Stimulated activated naive CD8-positive, alpha-beta T cell treated with anti-CD3 and anti-CD28 coated beads, Interleukin-15, Interleukin-2, amounts not matched to agents 100 U/mL and 50 U/mL, for 24 hours (primary cell): ENCODE data around the gene PRPH.
"Not testable (repeated sequence)": the region's sequence is repeated elsewhere in the genome, so short reads cannot be mapped to it uniquely, and the experiment has no call there.

ENCODE experiments used
- ATAC-seq: fragments of 150-1000 bp; cut with Tn5 transposase; one replicate; pipeline ENCODE4 v1.10.0; 2021
- DNase-seq: peaks from one replicate; pipeline ENCODE4 v3.0.0; 2021

PRPH gene

GRCh38 chr12:49295082-49295936, at the start of gene PRPH:
Gene PRPH, plus strand, starts transcription at chr12:49295147. Its CDS starts 54 bp downstream, at chr12:49295201.
- DNase-seq (no peak), ATAC-seq (no peak)

- ATAC-seq (no peak), DNase-seq (no peak)
These were observed 43.6 kb upstream of the PRPH start for GRCh38 chr12:49251357-49251756.

- DNase-seq: no peak
- ATAC-seq: peak; percentile 80
These were observed 41.8 kb upstream of the PRPH start for GRCh38 chr12:49253033-49253623.

- ATAC-seq, DNase-seq: not testable (repeated sequence)
These were observed 39.5 kb upstream of the PRPH start for GRCh38 chr12:49255456-49255855.

- DNase-seq (no peak), ATAC-seq (no peak)
These were observed 38.9 kb upstream of the PRPH start for GRCh38 chr12:49255857-49256637.

- DNase-seq, ATAC-seq: not testable (repeated sequence)
These were observed 37.3 kb upstream of the PRPH start for GRCh38 chr12:49257508-49258184.

GRCh38 chr12:49259452-49259851, 35.5 kb upstream of the PRPH start:
- ATAC-seq: no peak
- no peak for DNase-seq

GRCh38 chr12:49260166-49260565, 34.8 kb upstream of the PRPH start:
- no peak for DNase-seq
- no peak for ATAC-seq

- ATAC-seq (no peak), DNase-seq (no peak)
These were observed 34.2 kb upstream of the PRPH start for GRCh38 chr12:49260571-49261363.

- ATAC-seq: no peak
- no peak for DNase-seq
These were observed 33.2 kb upstream of the PRPH start for GRCh38 chr12:49261721-49262120.

GRCh38 chr12:49263400-49263763, 31.6 kb upstream of the PRPH start:
- ATAC-seq: no peak

GRCh38 chr12:49264466-49264872, 30.5 kb upstream of the PRPH start:
- peak; percentile 66 for DNase-seq

More at GRCh38 chr12:49263400-49263763, 31.6 kb upstream of the PRPH start:
- no peak for DNase-seq

GRCh38 chr12:49264873-49265792, 29.8 kb upstream of the PRPH start, which contains the start of gene TUBA1C:
Gene TUBA1C, plus strand, starts transcription at chr12:49265082. Its CDS starts 100 bp downstream, at chr12:49265182.
- peak; percentile 95 for DNase-seq
- ATAC-seq: peak; percentile 92

More at GRCh38 chr12:49264466-49264872, 30.5 kb upstream of the PRPH start:
- ATAC-seq: peak; percentile 31

GRCh38 chr12:49269191-49269590, 25.8 kb upstream of the PRPH start:
- not testable (repeated sequence) for DNase-seq, ATAC-seq

GRCh38 chr12:49272790-49273725, 21.9 kb upstream of the PRPH start:
- ATAC-seq: no peak
- DNase-seq: no peak

GRCh38 chr12:49273726-49274395, 21.1 kb upstream of the PRPH start:
- DNase-seq (no peak), ATAC-seq (no peak)

- ATAC-seq: no peak
- DNase-seq: no peak
These were observed 20.4 kb upstream of the PRPH start for GRCh38 chr12:49274396-49275069.
